K562 (cell line): Measurements from ENCODE around the gene JAKMIP2. TPM values are rescaled to one million over a fixed set of nuclear protein-coding genes. Genes with fewer than 3 reads are reported as not detected.

Source experiments
- ATAC-seq: fragments of 200-7000 bp; cut with Tn5 transposase; 3 replicates; pipeline ENCODE4 v1.9.1; 2020; ENCODE audit warnings: moderate library complexity
- BruUV-seq: library from RNA; stranded (reverse); fragments of 400-500 nt; replicated peaks from 2 replicates; lab custom pipeline; 2021; lab: Mats Ljungman, UMichigan
- CTCF ChIA-PET: fragments of 300-600 bp; formaldehyde crosslinking; extraction: SDS; loops from one replicate; lab custom pipeline; 2021; ENCODE audit warnings: low intra/inter-chr PET ratio; lab: Yijun Ruan, JAX
- POLR2A ChIA-PET: fragments of 300-600, 350-650 bp; sonication (Branson Sonifier 250); formaldehyde crosslinking; extraction: SDS; loops from one replicate; lab custom pipeline; 2021; ENCODE audit warnings: antibody characterized with exemption, inconsistent platforms; lab: Yijun Ruan, JAX
- DNase-seq, 4 experiments: peaks; one replicate each; pipeline versions ENCODE4 v3.0.0 to v3.0.0-alpha.2; 2011 to 2018; ENCODE audit warnings: low spot score in 3 of 4, mixed read lengths in 3 of 4; ENCODE audit errors: extremely low read depth in 1 of 4
- FAIRE-seq: peaks from 2 replicates; lab custom pipeline; 2011; peaks lifted over from hg19 to GRCh38; lab: Jason Lieb, UNC
- H2AFZ ChIP-seq: 2 replicates; pipeline ENCODE4 v1.6.0; 2011; ENCODE audit warnings: low read depth, low read length, control low read depth, inconsistent platforms
- H3K27ac ChIP-seq: fragments of 200-600 bp; 3 replicates; pipeline ENCODE4 v1.8.0; 2011; ENCODE audit warnings: low read depth, mild to moderate bottlenecking, control low read depth, inconsistent platforms, low read length, moderate library complexity, mixed read lengths; ENCODE audit errors: extremely low read depth
- H3K27me3 ChIP-seq, 2 experiments: fragments of 300-600 bp in 1 of 2; 2 replicates in 1 of 2; 3 replicates in 1 of 2; pipeline versions ENCODE4 v1.6.0 to v1.8.0; 2011; ENCODE audit warnings: inconsistent platforms in 2 of 2, low read length in 2 of 2, mild to moderate bottlenecking in 1 of 2, mixed read lengths in 1 of 2, moderate library complexity in 1 of 2; ENCODE audit not compliant: control insufficient read depth in 2 of 2, insufficient read depth in 2 of 2
- H3K36me3 ChIP-seq: fragments of 300-600 bp; 3 replicates; pipeline ENCODE4 v1.8.0; 2011; ENCODE audit warnings: mild to moderate bottlenecking, low read length, inconsistent platforms; ENCODE audit not compliant: control insufficient read depth, insufficient read depth
- H3K4me1 ChIP-seq, 2 experiments: fragments of 200-600 bp in 1 of 2; replicated peaks in 1 of 2; 2 replicates in 1 of 2; 3 replicates in 1 of 2; pipeline versions ENCODE4 v1.5.1 to v1.8.0; 2011; ENCODE audit warnings: inconsistent platforms in 2 of 2, low read length in 2 of 2, mild to moderate bottlenecking in 1 of 2, mixed read lengths in 1 of 2, moderate library complexity in 1 of 2; ENCODE audit not compliant: control insufficient read depth in 2 of 2, insufficient read depth in 2 of 2
- H3K4me2 ChIP-seq: 2 replicates; pipeline ENCODE4 v1.6.1; 2011; ENCODE audit warnings: low read length, control low read depth, inconsistent platforms, mixed read lengths; ENCODE audit not compliant: insufficient read depth
- H3K4me3 ChIP-seq: fragments of 200-600 bp; sonication (generic), shearing (Covaris generic); 2 replicates; pipeline ENCODE4 v1.5.1; 2016; ENCODE audit warnings: control low read depth, inconsistent platforms
- H3K79me2 ChIP-seq: fragments of 200-600 bp; 3 replicates; pipeline ENCODE4 v1.8.0; 2011; ENCODE audit warnings: low read length, inconsistent platforms; ENCODE audit not compliant: control insufficient read depth, insufficient read depth
- H3K9ac ChIP-seq, 2 experiments: 2 replicates each; pipeline versions ENCODE4 v1.6.0 to v1.6.1; 2011; ENCODE audit warnings: low read depth in 2 of 2, low read length in 2 of 2, control low read depth in 1 of 2, inconsistent platforms in 1 of 2, mild to moderate bottlenecking in 1 of 2, mixed read lengths in 1 of 2; ENCODE audit not compliant: insufficient read depth in 1 of 2
- H3K9me1 ChIP-seq: one replicate; pipeline ENCODE4 v1.6.0; 2011; ENCODE audit warnings: inconsistent platforms, mild to moderate bottlenecking, low read length, moderate library complexity; ENCODE audit not compliant: control insufficient read depth, insufficient read depth
- H3K9me3 ChIP-seq: replicated peaks from 2 replicates; pipeline ENCODE4 v1.5.1; 2011; ENCODE audit warnings: low read depth, low read length, inconsistent platforms; ENCODE audit not compliant: control insufficient read depth, insufficient read depth
- H4K20me1 ChIP-seq: replicated peaks from 2 replicates; pipeline ENCODE4 v1.6.1; 2011; ENCODE audit warnings: low read length, inconsistent platforms, mixed read lengths; ENCODE audit not compliant: control insufficient read depth, insufficient read depth
- HNRNPUL1 ChIP-seq: fragments of 200-400 bp; formaldehyde crosslinking; IDR thresholded peaks from 2 replicates; pipeline ENCODE4 v1.6.1; 2017; ENCODE audit warnings: low read length
- NR2F6 ChIP-seq: fragments of 450-650 bp; formaldehyde crosslinking; IDR thresholded peaks from 2 replicates; pipeline ENCODE4 v1.4.0; 2020; ENCODE audit warnings: mild to moderate bottlenecking
- ZNF780A ChIP-seq: fragments of 250-450 bp; sonication (Bioruptor Pico); IDR thresholded peaks from 2 replicates; pipeline ENCODE4 v1.5.0; 2021; ENCODE audit warnings: mild to moderate bottlenecking
- WGBS: fragments of 100-300 bp; shearing (Covaris generic); methylation state at CpG from one replicate; pipeline ENCODE4 v1.1.6; 2016; ENCODE audit warnings: low coverage, mixed read lengths; ENCODE audit not compliant: insufficient coverage; ENCODE audit errors: missing lambda C conversion rate; 5-methylcytosine and 5-hydroxymethylcytosine counted together
- in situ Hi-C: fragments of 300-500 bp; cut with MboI; formaldehyde crosslinking; loops from 4 replicates; pipeline ENCODE4 v1.15.0; 2018; ENCODE audit warnings: inconsistent platforms, mixed read lengths
- intact Hi-C: fragments of 100-400 bp; cut with micrococcal nuclease; formaldehyde crosslinking; loops from 2 replicates; pipeline ENCODE4 v1.14.2; 2022
- polyA plus RNA-seq, 8 experiments: library from polyadenylated mRNA; depleted of rRNA in 4 of 8; stranded (reverse) in 5 of 8; unstranded in 3 of 8; fragments of >200 nt; fragmentation: Nextera tagmentation in 2 of 8; fragmentation: Illumina TruSeq in 1 of 8; extraction: Ambion mirVana in 2 of 8; extraction: Trizol in 1 of 8; gene quantifications; 2 replicates each; pipeline versions ENCODE4 v1.2.1 to v1.2.3, GENCODE V29; 2011 to 2014; ENCODE audit warnings: inconsistent platforms in 1 of 8, missing spikeins in 1 of 8
- total RNA-seq, 7 experiments: library from RNA; depleted of rRNA in 6 of 7; stranded (reverse); fragments of >200 nt in 6 of 7; fragmentation: Illumina TruSeq in 2 of 7; extraction: Trizol in 2 of 7; gene quantifications; 2 replicates each; pipeline versions ENCODE4 v1.2.1 to v1.2.3, GENCODE V29; 2011 to 2021; ENCODE audit warnings: low replicate concordance in 1 of 7
- TF ChIP-seq, protein P1 (sequence below), 2 experiments: fragments of 150-350 bp in 1 of 2; IDR thresholded peaks; 2 replicates each; pipeline ENCODE4 v1.6.1; 2012 to 2016; ENCODE audit warnings: low read depth in 2 of 2, low read length in 2 of 2, mild to moderate bottlenecking in 1 of 2, moderate library complexity in 1 of 2

Gene JAKMIP2
- total and polyA plus RNA-seq, 9 of the 15 experiments (the other 6 are each of a cell fraction or from before 2014, with no cell fraction given): not detected

GRCh38 chr5:147732291-147732883 is 50.1 kb downstream of the JAKMIP2 start:
- POLR2A ChIA-PET: no interaction called here
- CTCF ChIA-PET: no interaction called here
- TF ChIP-seq ZNF780A: no peak
- TF ChIP-seq, protein P1, sequence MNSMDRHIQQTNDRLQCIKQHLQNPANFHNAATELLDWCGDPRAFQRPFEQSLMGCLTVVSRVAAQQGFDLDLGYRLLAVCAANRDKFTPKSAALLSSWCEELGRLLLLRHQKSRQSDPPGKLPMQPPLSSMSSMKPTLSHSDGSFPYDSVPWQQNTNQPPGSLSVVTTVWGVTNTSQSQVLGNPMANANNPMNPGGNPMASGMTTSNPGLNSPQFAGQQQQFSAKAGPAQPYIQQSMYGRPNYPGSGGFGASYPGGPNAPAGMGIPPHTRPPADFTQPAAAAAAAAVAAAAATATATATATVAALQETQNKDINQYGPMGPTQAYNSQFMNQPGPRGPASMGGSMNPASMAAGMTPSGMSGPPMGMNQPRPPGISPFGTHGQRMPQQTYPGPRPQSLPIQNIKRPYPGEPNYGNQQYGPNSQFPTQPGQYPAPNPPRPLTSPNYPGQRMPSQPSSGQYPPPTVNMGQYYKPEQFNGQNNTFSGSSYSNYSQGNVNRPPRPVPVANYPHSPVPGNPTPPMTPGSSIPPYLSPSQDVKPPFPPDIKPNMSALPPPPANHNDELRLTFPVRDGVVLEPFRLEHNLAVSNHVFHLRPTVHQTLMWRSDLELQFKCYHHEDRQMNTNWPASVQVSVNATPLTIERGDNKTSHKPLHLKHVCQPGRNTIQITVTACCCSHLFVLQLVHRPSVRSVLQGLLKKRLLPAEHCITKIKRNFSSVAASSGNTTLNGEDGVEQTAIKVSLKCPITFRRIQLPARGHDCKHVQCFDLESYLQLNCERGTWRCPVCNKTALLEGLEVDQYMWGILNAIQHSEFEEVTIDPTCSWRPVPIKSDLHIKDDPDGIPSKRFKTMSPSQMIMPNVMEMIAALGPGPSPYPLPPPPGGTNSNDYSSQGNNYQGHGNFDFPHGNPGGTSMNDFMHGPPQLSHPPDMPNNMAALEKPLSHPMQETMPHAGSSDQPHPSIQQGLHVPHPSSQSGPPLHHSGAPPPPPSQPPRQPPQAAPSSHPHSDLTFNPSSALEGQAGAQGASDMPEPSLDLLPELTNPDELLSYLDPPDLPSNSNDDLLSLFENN (IDR thresholded peaks at IDR 0.05; ENCODE audit: low read depth in 2 of 2, low read length in 2 of 2): no peak
- TF ChIP-seq NR2F6 (CRISPR knock-in tag): no peak
- TF ChIP-seq HNRNPUL1: no peak
- no peaks in the 10 kb centered on the region for H3K36me3 ChIP-seq
- H3K27me3 ChIP-seq: no peaks in the 10 kb centered on the region
- H3K4me3 ChIP-seq: no peak overlapping the region
- no peaks in the 10 kb centered on the region for H3K9me1 ChIP-seq
- FAIRE-seq (no peak), ATAC-seq (no peak), DNase-seq (no peak)
- H3K27ac ChIP-seq: no peak overlapping the region
- no peaks in the 10 kb centered on the region for H3K79me2 ChIP-seq
- in situ Hi-C loops (no loop called here), intact Hi-C loops (no loop called here)
- H2AFZ ChIP-seq: no peak overlapping the region
- H3K9me3 ChIP-seq: no peaks in the 10 kb centered on the region
- H3K4me1 ChIP-seq: no peaks in the 10 kb centered on the region
- no peaks in the 10 kb centered on the region for H4K20me1 ChIP-seq
- no peak overlapping the region for H3K9ac ChIP-seq
- no peak overlapping the region for H3K4me2 ChIP-seq
- 2% methylated on average over 4 of the region's 4 CpGs for WGBS
- BruUV-seq: no TSS peak
